ENCODE data around the gene ALCAM.

DNA sequence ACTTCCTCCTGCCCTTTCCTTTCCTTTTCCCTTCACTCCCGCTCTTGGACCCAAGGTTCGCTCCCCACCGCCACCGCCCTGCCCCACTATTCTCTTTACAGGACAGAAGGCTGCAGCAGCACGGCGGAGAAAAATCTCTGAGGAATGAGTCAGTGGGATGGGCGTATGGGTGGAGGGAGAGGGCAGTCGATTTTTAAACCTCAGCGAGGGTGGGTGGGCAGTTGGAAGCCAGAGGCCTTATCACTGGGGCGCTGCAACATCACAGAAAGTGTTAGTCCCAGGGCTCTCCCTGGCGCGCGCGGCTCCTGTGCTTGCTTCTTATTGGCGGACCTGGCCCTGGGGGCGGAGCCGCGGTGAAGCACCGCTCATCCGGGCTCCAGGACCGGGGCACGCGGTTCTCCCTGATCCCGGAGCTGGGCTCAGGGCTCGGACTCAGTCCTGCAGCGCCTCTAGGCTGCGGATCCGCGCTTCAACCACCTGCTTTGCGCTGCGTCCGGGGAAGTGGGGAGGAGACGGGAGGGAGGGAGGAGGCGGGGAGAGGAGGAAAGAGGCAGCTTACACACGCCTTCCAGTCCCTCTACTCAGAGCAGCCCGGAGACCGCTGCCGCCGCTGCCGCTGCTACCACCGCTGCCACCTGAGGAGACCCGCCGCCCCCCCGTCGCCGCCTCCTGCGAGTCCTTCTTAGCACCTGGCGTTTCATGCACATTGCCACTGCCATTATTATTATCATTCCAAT, at the start of gene ALCAM:
- TF ChIP-seq ZNF8 (CRISPR knock-in tag; IDR thresholded peaks at IDR 0.05) (no peak), SNAI2 (CRISPR knock-in tag; IDR thresholded peaks at IDR 0.05) (no peak), ISL1 (CRISPR knock-in tag; IDR thresholded peaks at IDR 0.05) (no peak), ZFP30 (CRISPR knock-in tag; IDR thresholded peaks at IDR 0.05) (no peak), CSDC2 (CRISPR knock-in tag; IDR thresholded peaks at IDR 0.05) (no peak), ZNF70 (CRISPR knock-in tag; IDR thresholded peaks at IDR 0.05) (no peak), ARNTL (CRISPR knock-in tag; IDR thresholded peaks at IDR 0.05; ENCODE audit: borderline replicate concordance, low read depth) (no peak), RARB (CRISPR knock-in tag; IDR thresholded peaks at IDR 0.05) (no peak), OSR1 (CRISPR knock-in tag; IDR thresholded peaks at IDR 0.05) (no peak), TOX (CRISPR knock-in tag; IDR thresholded peaks at IDR 0.05; ENCODE audit: borderline replicate concordance) (no peak)
- TF ChIP-seq, protein P1, sequence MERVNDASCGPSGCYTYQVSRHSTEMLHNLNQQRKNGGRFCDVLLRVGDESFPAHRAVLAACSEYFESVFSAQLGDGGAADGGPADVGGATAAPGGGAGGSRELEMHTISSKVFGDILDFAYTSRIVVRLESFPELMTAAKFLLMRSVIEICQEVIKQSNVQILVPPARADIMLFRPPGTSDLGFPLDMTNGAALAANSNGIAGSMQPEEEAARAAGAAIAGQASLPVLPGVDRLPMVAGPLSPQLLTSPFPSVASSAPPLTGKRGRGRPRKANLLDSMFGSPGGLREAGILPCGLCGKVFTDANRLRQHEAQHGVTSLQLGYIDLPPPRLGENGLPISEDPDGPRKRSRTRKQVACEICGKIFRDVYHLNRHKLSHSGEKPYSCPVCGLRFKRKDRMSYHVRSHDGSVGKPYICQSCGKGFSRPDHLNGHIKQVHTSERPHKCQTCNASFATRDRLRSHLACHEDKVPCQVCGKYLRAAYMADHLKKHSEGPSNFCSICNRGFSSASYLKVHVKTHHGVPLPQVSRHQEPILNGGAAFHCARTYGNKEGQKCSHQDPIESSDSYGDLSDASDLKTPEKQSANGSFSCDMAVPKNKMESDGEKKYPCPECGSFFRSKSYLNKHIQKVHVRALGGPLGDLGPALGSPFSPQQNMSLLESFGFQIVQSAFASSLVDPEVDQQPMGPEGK (CRISPR knock-in tag; IDR thresholded peaks at IDR 0.05; ENCODE audit: borderline replicate concordance), result no peak
- TF ChIP-seq, protein P2, sequence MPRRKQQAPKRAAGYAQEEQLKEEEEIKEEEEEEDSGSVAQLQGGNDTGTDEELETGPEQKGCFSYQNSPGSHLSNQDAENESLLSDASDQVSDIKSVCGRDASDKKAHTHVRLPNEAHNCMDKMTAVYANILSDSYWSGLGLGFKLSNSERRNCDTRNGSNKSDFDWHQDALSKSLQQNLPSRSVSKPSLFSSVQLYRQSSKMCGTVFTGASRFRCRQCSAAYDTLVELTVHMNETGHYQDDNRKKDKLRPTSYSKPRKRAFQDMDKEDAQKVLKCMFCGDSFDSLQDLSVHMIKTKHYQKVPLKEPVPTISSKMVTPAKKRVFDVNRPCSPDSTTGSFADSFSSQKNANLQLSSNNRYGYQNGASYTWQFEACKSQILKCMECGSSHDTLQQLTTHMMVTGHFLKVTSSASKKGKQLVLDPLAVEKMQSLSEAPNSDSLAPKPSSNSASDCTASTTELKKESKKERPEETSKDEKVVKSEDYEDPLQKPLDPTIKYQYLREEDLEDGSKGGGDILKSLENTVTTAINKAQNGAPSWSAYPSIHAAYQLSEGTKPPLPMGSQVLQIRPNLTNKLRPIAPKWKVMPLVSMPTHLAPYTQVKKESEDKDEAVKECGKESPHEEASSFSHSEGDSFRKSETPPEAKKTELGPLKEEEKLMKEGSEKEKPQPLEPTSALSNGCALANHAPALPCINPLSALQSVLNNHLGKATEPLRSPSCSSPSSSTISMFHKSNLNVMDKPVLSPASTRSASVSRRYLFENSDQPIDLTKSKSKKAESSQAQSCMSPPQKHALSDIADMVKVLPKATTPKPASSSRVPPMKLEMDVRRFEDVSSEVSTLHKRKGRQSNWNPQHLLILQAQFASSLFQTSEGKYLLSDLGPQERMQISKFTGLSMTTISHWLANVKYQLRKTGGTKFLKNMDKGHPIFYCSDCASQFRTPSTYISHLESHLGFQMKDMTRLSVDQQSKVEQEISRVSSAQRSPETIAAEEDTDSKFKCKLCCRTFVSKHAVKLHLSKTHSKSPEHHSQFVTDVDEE (CRISPR knock-in tag; IDR thresholded peaks at IDR 0.05), result no peak
- TF ChIP-seq, protein P3, sequence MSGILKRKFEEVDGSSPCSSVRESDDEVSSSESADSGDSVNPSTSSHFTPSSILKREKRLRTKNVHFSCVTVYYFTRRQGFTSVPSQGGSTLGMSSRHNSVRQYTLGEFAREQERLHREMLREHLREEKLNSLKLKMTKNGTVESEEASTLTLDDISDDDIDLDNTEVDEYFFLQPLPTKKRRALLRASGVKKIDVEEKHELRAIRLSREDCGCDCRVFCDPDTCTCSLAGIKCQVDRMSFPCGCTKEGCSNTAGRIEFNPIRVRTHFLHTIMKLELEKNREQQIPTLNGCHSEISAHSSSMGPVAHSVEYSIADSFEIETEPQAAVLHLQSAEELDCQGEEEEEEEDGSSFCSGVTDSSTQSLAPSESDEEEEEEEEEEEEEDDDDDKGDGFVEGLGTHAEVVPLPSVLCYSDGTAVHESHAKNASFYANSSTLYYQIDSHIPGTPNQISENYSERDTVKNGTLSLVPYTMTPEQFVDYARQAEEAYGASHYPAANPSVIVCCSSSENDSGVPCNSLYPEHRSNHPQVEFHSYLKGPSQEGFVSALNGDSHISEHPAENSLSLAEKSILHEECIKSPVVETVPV (CRISPR knock-in tag; IDR thresholded peaks at IDR 0.05), result no peak
- TF ChIP-seq, protein P4, sequence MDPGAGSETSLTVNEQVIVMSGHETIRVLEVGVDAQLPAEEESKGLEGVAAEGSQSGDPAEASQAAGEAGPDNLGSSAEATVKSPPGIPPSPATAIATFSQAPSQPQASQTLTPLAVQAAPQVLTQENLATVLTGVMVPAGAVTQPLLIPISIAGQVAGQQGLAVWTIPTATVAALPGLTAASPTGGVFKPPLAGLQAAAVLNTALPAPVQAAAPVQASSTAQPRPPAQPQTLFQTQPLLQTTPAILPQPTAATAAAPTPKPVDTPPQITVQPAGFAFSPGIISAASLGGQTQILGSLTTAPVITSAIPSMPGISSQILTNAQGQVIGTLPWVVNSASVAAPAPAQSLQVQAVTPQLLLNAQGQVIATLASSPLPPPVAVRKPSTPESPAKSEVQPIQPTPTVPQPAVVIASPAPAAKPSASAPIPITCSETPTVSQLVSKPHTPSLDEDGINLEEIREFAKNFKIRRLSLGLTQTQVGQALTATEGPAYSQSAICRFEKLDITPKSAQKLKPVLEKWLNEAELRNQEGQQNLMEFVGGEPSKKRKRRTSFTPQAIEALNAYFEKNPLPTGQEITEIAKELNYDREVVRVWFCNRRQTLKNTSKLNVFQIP (CRISPR knock-in tag; IDR thresholded peaks at IDR 0.05; ENCODE audit: borderline replicate concordance, low read depth), result no peak

Measured in SK-N-SH treated with all-trans-retinoic acid at 6 μM for 48 hours (cell line).